ENCODE data around the gene FBXW8. TPM values are rescaled to one million over a fixed set of nuclear protein-coding genes. Genes with fewer than 3 reads are reported as not detected.

FBXW8 gene
- total and polyA plus RNA-seq, 2 experiments from 2014 or later: 17.0 to 20.6 TPM

DNA sequence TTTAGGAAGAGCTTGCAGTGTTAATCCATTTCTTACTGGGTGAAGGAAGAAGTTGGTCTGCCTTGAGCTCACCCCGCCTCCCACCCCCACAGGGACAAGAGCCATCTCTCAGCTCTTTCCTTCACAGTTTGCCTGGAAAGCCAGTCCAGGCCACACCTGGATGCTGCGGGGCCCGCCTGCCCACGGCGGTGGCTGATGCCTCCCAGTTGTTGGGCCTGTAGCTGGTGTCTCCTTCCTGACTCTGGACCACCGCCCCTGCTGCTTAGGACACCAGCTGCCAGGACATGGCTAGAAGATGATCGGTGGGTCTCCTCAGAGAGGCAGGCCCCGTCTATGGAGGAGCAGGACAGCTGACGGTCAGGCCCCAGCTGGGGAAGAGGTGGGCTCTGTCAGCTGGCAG lies 95.6 kb downstream of the FBXW8 start:
- no peak for DNase-seq (ENCODE audit: low spot score)
- no peaks in the 10 kb centered on the region for H3K79me2 ChIP-seq
- no peak overlapping the region for H3K27ac ChIP-seq
- no peak overlapping the region for H3K4me3 ChIP-seq
- TF ChIP-seq CTCF (IDR thresholded peaks at IDR 0.05; ENCODE audit: poor library complexity): no peak
- no peak for TF ChIP-seq EZH2phosphoT487 (IDR thresholded peaks at IDR 0.05; ENCODE audit: low read depth, severe bottlenecking, unreplicated experiment)
- no peak for TF ChIP-seq EZH2 (IDR thresholded peaks at IDR 0.05; ENCODE audit: borderline replicate concordance)
- no peaks in the 10 kb centered on the region for H3K36me3 ChIP-seq (replicated peaks; ENCODE audit: insufficient read depth, low read depth)
- no peaks in the 10 kb centered on the region for H3K27me3 ChIP-seq
- no peaks in the 10 kb centered on the region for H3K4me1 ChIP-seq (ENCODE audit: insufficient read depth)
- no peaks in the 10 kb centered on the region for H3K9me3 ChIP-seq (ENCODE audit: low read depth)
- no peaks in the 10 kb centered on the region for H4K20me1 ChIP-seq (ENCODE audit: insufficient read depth, poor library complexity, severe bottlenecking)
- no peaks in the 10 kb centered on the region for H3K9me2 ChIP-seq (replicated peaks; ENCODE audit: insufficient read depth)
- 96% methylated on average over 9 of the region's 9 CpGs for WGBS (ENCODE audit: low lambda C conversion rate, missing lambda C conversion rate)
- no peak overlapping the region for H2AFZ ChIP-seq
- no peak overlapping the region for H3K4me2 ChIP-seq

GRCh38 chr12:117007577-117007976 lies 96.8 kb downstream of the FBXW8 start:
- H3K4me2 ChIP-seq: no peak overlapping the region
- no peaks in the 10 kb centered on the region for H3K9me2 ChIP-seq (replicated peaks; ENCODE audit: insufficient read depth)
- 76% methylated on average over 8 of the region's 8 CpGs for WGBS (ENCODE audit: low lambda C conversion rate, missing lambda C conversion rate)

DNA sequence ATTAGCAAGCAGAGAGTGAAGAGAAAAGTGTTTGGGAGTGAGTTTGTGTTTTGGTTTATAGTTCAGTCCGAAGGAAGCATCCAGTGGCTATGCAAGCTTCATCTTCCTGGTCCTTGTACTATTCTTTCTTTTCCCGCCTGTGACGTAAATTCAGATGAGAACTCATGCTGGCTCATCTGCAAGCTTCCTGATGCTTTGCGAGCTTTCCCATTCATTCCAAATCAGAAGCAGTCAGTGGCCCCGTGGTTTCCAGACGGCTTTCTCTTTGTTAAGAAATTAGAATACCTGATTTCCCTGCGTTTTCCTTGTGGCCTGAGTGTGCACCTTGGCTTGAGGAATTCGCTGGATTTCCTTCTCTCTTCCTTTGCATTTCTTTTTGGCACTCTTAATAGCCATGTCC lies 99.0 kb downstream of the FBXW8 start:
- no peak overlapping the region for H2AFZ ChIP-seq
- H3K4me3 ChIP-seq: no peak overlapping the region
- H3K36me3 ChIP-seq (replicated peaks; ENCODE audit: insufficient read depth, low read depth): no peaks in the 10 kb centered on the region
- H3K9me2 ChIP-seq (replicated peaks; ENCODE audit: insufficient read depth): no peaks in the 10 kb centered on the region
- H4K20me1 ChIP-seq (ENCODE audit: insufficient read depth, poor library complexity, severe bottlenecking): no peaks in the 10 kb centered on the region
- WGBS (ENCODE audit: low lambda C conversion rate, missing lambda C conversion rate): 80% methylated on average over 8 of the region's 8 CpGs
- H3K9me3 ChIP-seq (ENCODE audit: low read depth): no peaks in the 10 kb centered on the region
- H3K4me2 ChIP-seq: no peak overlapping the region
- TF ChIP-seq CTCF (IDR thresholded peaks at IDR 0.05; ENCODE audit: poor library complexity) (no peak), EZH2 (IDR thresholded peaks at IDR 0.05; ENCODE audit: borderline replicate concordance) (no peak), EZH2phosphoT487 (IDR thresholded peaks at IDR 0.05; ENCODE audit: low read depth, severe bottlenecking, unreplicated experiment) (no peak)
- H3K79me2 ChIP-seq: no peaks in the 10 kb centered on the region
- no peaks in the 10 kb centered on the region for H3K27me3 ChIP-seq
- DNase-seq (ENCODE audit: low spot score): no peak
- no peak overlapping the region for H3K27ac ChIP-seq
- no peaks in the 10 kb centered on the region for H3K4me1 ChIP-seq (ENCODE audit: insufficient read depth)

More at GRCh38 chr12:117007577-117007976, 96.8 kb downstream of the FBXW8 start:
- H3K79me2 ChIP-seq: no peaks in the 10 kb centered on the region
- no peaks in the 10 kb centered on the region for H3K36me3 ChIP-seq (replicated peaks; ENCODE audit: insufficient read depth, low read depth)
- no peaks in the 10 kb centered on the region for H3K9me3 ChIP-seq (ENCODE audit: low read depth)
- TF ChIP-seq CTCF (IDR thresholded peaks at IDR 0.05; ENCODE audit: poor library complexity): no peak
- TF ChIP-seq EZH2phosphoT487 (IDR thresholded peaks at IDR 0.05; ENCODE audit: low read depth, severe bottlenecking, unreplicated experiment): no peak
- no peak for TF ChIP-seq EZH2 (IDR thresholded peaks at IDR 0.05; ENCODE audit: borderline replicate concordance)
- no peaks in the 10 kb centered on the region for H3K4me1 ChIP-seq (ENCODE audit: insufficient read depth)
- H2AFZ ChIP-seq: no peak overlapping the region
- H3K4me3 ChIP-seq: no peak overlapping the region
- H3K27me3 ChIP-seq: no peaks in the 10 kb centered on the region
- H3K27ac ChIP-seq: no peak overlapping the region
- H4K20me1 ChIP-seq (ENCODE audit: insufficient read depth, poor library complexity, severe bottlenecking): no peaks in the 10 kb centered on the region
- DNase-seq (ENCODE audit: low spot score): no peak
